ENCODE results near the gene MYBBP1A.
"Not testable (repeated sequence)": the region's sequence is repeated elsewhere in the genome, so short reads cannot be mapped to it uniquely, and the experiment has no call there.

DNA sequence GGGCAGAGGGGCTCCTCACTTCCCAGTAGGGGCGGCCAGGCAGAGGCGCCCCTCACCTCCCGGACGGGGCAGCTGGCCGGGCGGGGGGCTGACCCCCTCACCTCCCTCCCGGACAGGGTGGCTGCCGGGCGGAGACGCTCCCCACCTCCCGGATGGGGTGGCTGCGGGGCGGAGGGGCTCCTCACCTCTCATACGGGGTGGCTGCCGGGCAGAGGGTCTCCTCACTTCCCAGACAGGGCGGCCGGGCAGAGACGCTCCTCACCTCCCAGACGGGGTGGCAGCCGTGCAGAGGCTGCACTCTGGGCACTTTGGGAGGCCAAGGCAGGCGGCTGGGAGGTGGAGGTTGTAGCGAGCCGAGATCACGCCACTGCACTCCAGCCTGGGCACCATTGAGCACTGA is 23.2 kb upstream of the MYBBP1A start:
- TF ChIP-seq POLR2A (IDR thresholded peaks at IDR 0.05), result not testable (repeated sequence)
- TF ChIP-seq, protein P1, sequence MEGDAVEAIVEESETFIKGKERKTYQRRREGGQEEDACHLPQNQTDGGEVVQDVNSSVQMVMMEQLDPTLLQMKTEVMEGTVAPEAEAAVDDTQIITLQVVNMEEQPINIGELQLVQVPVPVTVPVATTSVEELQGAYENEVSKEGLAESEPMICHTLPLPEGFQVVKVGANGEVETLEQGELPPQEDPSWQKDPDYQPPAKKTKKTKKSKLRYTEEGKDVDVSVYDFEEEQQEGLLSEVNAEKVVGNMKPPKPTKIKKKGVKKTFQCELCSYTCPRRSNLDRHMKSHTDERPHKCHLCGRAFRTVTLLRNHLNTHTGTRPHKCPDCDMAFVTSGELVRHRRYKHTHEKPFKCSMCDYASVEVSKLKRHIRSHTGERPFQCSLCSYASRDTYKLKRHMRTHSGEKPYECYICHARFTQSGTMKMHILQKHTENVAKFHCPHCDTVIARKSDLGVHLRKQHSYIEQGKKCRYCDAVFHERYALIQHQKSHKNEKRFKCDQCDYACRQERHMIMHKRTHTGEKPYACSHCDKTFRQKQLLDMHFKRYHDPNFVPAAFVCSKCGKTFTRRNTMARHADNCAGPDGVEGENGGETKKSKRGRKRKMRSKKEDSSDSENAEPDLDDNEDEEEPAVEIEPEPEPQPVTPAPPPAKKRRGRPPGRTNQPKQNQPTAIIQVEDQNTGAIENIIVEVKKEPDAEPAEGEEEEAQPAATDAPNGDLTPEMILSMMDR (IDR thresholded peaks at IDR 0.05), result not testable (repeated sequence)
